Activated B cell treated with CpG ODN at 0.5 μM for 24 hours (primary cell): ENCODE results near the gene STAC2. TPM values are rescaled to one million over a fixed set of nuclear protein-coding genes. Genes with fewer than 3 reads are reported as not detected.

Experiments used
- ATAC-seq: fragments of 200-7000 bp; cut with Tn5 transposase; one replicate; pipeline ENCODE4 v1.10.0; 2021; ENCODE audit warnings: low read depth, mild to moderate bottlenecking, moderate library complexity
- CTCF ChIA-PET: fragments of 350-600 bp; sonication (Branson Sonifier 250); formaldehyde crosslinking; loops from one replicate; lab custom pipeline; 2021; ENCODE audit warnings: antibody characterized with exemption; lab: Charles Lee
- POLR2A ChIA-PET: fragments of 350-600 bp; sonication (Branson Sonifier 250); formaldehyde crosslinking; loops from one replicate; lab custom pipeline; 2021; ENCODE audit warnings: antibody characterized with exemption; lab: Charles Lee
- DNase-seq: peaks from one replicate; pipeline ENCODE4 v3.0.0; 2022
- H3K27ac Mint-ChIP-seq: one replicate; pipeline ENCODE4 v1.8.0; 2020; ENCODE audit warnings: mixed read lengths
- H3K27me3 Mint-ChIP-seq: one replicate; pipeline ENCODE4 v1.8.0; 2021; ENCODE audit warnings: mixed read lengths
- H3K36me3 Mint-ChIP-seq: one replicate; pipeline ENCODE4 v1.8.0; 2021; ENCODE audit warnings: low read depth, mixed read lengths
- H3K4me1 Mint-ChIP-seq: one replicate; pipeline ENCODE4 v1.8.0; 2021; ENCODE audit warnings: mixed read lengths
- H3K4me3 Mint-ChIP-seq: one replicate; pipeline ENCODE4 v1.8.0; 2020; ENCODE audit warnings: mild to moderate bottlenecking, mixed read lengths
- H3K9me3 Mint-ChIP-seq: one replicate; pipeline ENCODE4 v1.8.0; 2020; ENCODE audit warnings: mixed read lengths
- CTCF ChIP-seq: fragments of 200-600 bp; IDR thresholded peaks from one replicate; pipeline ENCODE4 v1.8.0; 2022; ENCODE audit warnings: antibody characterized with exemption, mild to moderate bottlenecking
- intact Hi-C: fragments of 100-400 bp; cut with micrococcal nuclease; formaldehyde crosslinking; loops from one replicate; pipeline ENCODE4 v1.15.1; 2024
- total RNA-seq: library from RNA; stranded (reverse); gene quantifications from 2 replicates; pipeline ENCODE4 v1.2.3, GENCODE V29; 2022

STAC2 gene
- total RNA-seq, 1 donor from 2014 or later: not detected

- TF ChIP-seq CTCF: no peak
- Mint-ChIP-seq H3K27ac (no peak overlapping the region), H3K4me3 (no peak overlapping the region), H3K27me3 (no peaks in the 10 kb centered on the region), H3K9me3 (no peaks in the 10 kb centered on the region), H3K36me3 (peaks cover 6% of the 10 kb centered on the region), H3K4me1 (no peaks in the 10 kb centered on the region)
- ChIA-PET CTCF (no interaction called here), POLR2A (no interaction called here)
- no peak for DNase-seq
- intact Hi-C loops: no loop called here
- no peak for ATAC-seq
These were observed 44.4 kb downstream of the STAC2 start for GRCh38 chr17:39181303-39181702.

DNA sequence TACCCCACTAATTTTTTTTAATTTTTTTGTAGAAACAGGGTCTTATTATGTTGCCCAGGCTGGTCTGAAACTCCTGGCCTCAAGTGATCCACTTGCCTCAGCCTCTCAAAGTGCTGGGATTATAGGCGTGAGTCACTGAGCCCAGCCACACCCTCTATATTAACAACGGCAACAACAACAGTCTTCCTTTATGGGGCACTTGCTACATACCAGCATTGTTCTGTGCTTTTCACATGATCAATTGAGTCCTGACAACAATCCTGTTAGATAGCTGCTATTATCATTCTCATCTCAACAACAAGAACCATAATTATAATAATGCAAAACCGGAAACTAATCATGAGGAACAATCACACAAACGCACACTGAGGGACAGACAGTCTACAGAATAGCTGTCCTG, 47.2 kb downstream of the STAC2 start:
- ChIA-PET POLR2A (no interaction called here), CTCF (interaction anchor here (6.4 kb wide), 1 partner anchor 13 kb away, joined by 48 read pairs; the partner anchor contains the start of gene ARL5C)
- DNase-seq (no peak), ATAC-seq (no peak)
- H3K27ac Mint-ChIP-seq: no peak overlapping the region
- no peak for TF ChIP-seq CTCF
- no peak overlapping the region for H3K4me3 Mint-ChIP-seq
- H3K27me3 Mint-ChIP-seq: peaks cover 2% of the 10 kb centered on the region
- no peaks in the 10 kb centered on the region for H3K9me3 Mint-ChIP-seq
- intact Hi-C loops: no loop called here
- H3K36me3 Mint-ChIP-seq: peaks cover 4% of the 10 kb centered on the region
- peaks cover 5% of the 10 kb centered on the region for H3K4me1 Mint-ChIP-seq

- Mint-ChIP-seq H3K4me3 (no peak overlapping the region), H3K27me3 (peaks cover 8% of the 10 kb centered on the region), H3K4me1 (peaks cover 5% of the 10 kb centered on the region), H3K27ac (no peak overlapping the region), H3K9me3 (no peaks in the 10 kb centered on the region), H3K36me3 (peaks cover 2% of the 10 kb centered on the region)
- DNase-seq: no peak
- POLR2A ChIA-PET: no interaction called here
- TF ChIP-seq CTCF: no peak
- ATAC-seq: no peak
- CTCF ChIA-PET: interaction anchor here (6.4 kb wide), 1 partner anchor 12 kb away, joined by 48 read pairs; the partner anchor contains the start of gene ARL5C
- intact Hi-C loops: no loop called here
These were observed 48.5 kb downstream of the STAC2 start for GRCh38 chr17:39177256-39177655.

DNA sequence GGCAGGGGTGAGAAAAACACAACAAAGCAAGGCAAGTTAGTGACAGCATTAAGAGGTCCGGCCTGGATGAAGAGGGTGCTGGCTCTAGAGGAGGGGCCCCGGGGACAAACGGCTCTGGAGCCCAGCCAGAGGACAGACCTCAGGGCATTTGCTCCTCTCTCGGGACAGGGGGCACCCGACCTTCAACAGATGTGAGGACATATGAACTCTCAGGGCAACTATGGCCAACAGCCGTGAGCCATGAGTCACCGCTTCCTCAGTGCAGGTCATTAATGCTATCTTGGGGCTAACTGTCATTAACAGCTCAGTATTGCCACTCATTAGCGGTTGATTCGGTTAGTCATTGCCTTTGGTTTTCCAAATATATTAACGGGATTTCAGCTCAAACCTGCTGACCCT, 50.1 kb downstream of the STAC2 start:
- H3K27ac Mint-ChIP-seq: no peak overlapping the region
- H3K36me3 Mint-ChIP-seq: peaks cover 2% of the 10 kb centered on the region
- CTCF ChIA-PET: interaction anchor here (0.6 to 6.4 kb wide), 9 partner anchors 10 to 321 kb away, joined by 3 to 49 read pairs (median 6); partner anchors contain the start of genes ARL5C and RPL19
- TF ChIP-seq CTCF: no peak
- H3K9me3 Mint-ChIP-seq: no peaks in the 10 kb centered on the region
- ATAC-seq (no peak), DNase-seq (no peak)
- peaks cover 14% of the 10 kb centered on the region for H3K27me3 Mint-ChIP-seq
- H3K4me1 Mint-ChIP-seq: peaks cover 5% of the 10 kb centered on the region
- POLR2A ChIA-PET: interaction anchor here (0.6 to 2.0 kb wide), 3 partner anchors 9 to 29 kb away, joined by 3 to 6 read pairs (median 3); partner anchors contain the start of gene RPL19
- intact Hi-C loops: loop anchor here (1.0 kb wide), 1 partner anchor 192 kb away; no protein-coding TSS in a partner anchor
- H3K4me3 Mint-ChIP-seq: no peak overlapping the region

DNA sequence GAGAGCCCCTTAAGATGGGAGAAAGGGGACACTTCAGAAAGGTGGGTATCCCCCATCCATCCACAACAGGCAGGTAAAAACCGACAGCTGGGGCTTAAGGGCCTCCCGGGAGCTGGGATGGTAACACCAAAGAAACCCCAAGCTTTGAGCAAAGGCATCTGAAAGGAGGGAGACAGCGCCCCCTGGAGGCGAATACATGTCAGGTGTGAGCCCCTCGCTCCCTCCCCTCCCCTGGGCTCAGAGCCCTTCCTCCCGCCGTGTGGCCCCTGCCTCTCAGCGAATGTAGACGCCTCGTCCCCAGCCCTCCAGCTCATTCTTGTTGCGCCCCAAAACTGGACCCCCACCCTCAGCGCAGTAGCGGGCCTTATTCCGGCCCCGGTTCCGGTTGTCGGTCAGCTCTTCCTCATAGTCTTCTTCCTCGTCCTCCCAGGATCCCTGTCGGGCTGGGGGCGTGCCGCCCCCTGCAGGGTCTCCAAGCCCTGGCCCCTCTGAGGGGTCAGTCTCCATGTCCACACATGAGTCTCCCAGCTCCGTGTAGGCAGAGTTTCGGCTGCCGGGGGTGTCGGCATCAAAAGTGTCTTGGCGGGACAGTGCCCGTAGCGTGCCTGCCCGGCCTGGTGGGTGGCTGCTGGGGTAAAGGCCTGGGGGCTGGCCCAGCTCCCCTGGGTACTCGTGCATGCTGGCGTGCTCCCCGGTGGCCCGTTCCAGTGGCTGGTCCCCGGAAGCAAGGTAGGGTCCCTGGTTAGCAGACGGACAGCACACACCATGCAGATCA, 50.6 kb downstream of the STAC2 start:
- peaks cover 19% of the 10 kb centered on the region for H3K27me3 Mint-ChIP-seq
- H3K4me1 Mint-ChIP-seq: peaks cover 5% of the 10 kb centered on the region
- H3K9me3 Mint-ChIP-seq: no peaks in the 10 kb centered on the region
- ATAC-seq: peak; percentile 85
- peaks cover 2% of the 10 kb centered on the region for H3K36me3 Mint-ChIP-seq
- ChIA-PET CTCF (interaction anchor here (1.0 to 6.4 kb wide), 10 partner anchors 9 to 321 kb away, joined by 3 to 49 read pairs (median 6); partner anchors contain the start of genes ARL5C and RPL19), POLR2A (interaction anchor here (0.6 to 2.0 kb wide), 3 partner anchors 25 to 208 kb away, joined by 3 to 6 read pairs (median 3); partner anchors contain the start of genes FBXO47 and RPL19)
- H3K4me3 Mint-ChIP-seq: peak overlapping the region; percentile 60
- DNase-seq: peak; percentile 55
- TF ChIP-seq CTCF: no peak
- no peak overlapping the region for H3K27ac Mint-ChIP-seq
- intact Hi-C loops: loop anchor here (1.0 kb wide), 1 partner anchor 192 kb away; no protein-coding TSS in a partner anchor
